Ovary (tissue), 9 donors: Measurements from ENCODE around the gene SF1. TPM values are rescaled to one million over a fixed set of nuclear protein-coding genes. Genes with fewer than 3 reads are reported as not detected.

Experiments
- DNase-seq, 5 donors: peaks; one replicate each; pipeline ENCODE4 v3.0.0-alpha.2; 2019 to 2020
- H3K27ac ChIP-seq, 2 donors: fragments of 200-600 bp; one replicate each; pipeline versions ENCODE4 v1.5.1 to v1.8.0; 2019 to 2022
- H3K27me3 ChIP-seq: fragments of 200-600 bp; one replicate; pipeline ENCODE4 v1.8.0; 2022
- H3K36me3 ChIP-seq: fragments of 200-600 bp; sonication (generic); one replicate; pipeline ENCODE4 v1.5.1; 2019
- H3K4me1 ChIP-seq: one replicate; pipeline ENCODE4 v1.8.1; 2013; ENCODE audit warnings: mild to moderate bottlenecking, moderate library complexity; ENCODE audit not compliant: insufficient read depth
- H3K4me3 ChIP-seq: fragments of 200-600 bp; sonication (generic); one replicate; pipeline ENCODE4 v1.5.1; 2017
- H3K9me3 ChIP-seq, 2 donors: fragments of 200-600 bp in 1 of 2; sonication (generic) in 1 of 2; one replicate each; pipeline versions ENCODE4 v1.5.1 to v1.8.1; 2013 to 2019; ENCODE audit warnings: mild to moderate bottlenecking in 1 of 2, moderate library complexity in 1 of 2
- CTCF ChIP-seq, 3 donors: fragments of 450-650 bp in 2 of 3; fragments of 200-600 bp in 1 of 3; IDR thresholded peaks; one replicate each; pipeline versions ENCODE4 v1.5.1 to v1.8.0; 2016 to 2022; ENCODE audit warnings: antibody characterized with exemption in 3 of 3, mild to moderate bottlenecking in 1 of 3
- EP300 ChIP-seq: sonication (generic); formaldehyde crosslinking; IDR thresholded peaks from one replicate; pipeline ENCODE4 v1.6.1; 2017; ENCODE audit warnings: antibody characterized with exemption
- POLR2A ChIP-seq: fragments of 450-650 bp; IDR thresholded peaks from one replicate; pipeline ENCODE4 v1.6.1; 2017; ENCODE audit warnings: antibody characterized with exemption, mild to moderate bottlenecking, moderate library complexity
- WGBS, 3 donors: extraction: QIAGEN DNeasy Blood & Tissue Kit in 1 of 3; methylation state at CpG; one replicate each; pipeline versions ENCODE4 v1.1.5 to v1.1.7; 2013 to 2017; 5-methylcytosine and 5-hydroxymethylcytosine counted together
- intact Hi-C, 4 donors: fragments of 100-400 bp; cut with DNase I; formaldehyde crosslinking; loops; one replicate each; pipeline versions ENCODE4 v1.11.0 to v1.15.1; 2022 to 2023
- polyA plus RNA-seq, 2 donors: library from polyadenylated mRNA; stranded (reverse); fragments of 200-250 nt in 1 of 2; fragments of 350-450 nt in 1 of 2; fragmentation: Illumina TruSeq in 1 of 2; extraction: RNeasy Lipid Tissue Mini Kit (QIAGEN cat#74804) in 1 of 2; gene quantifications; one replicate each; pipeline ENCODE4 v1.2.3, GENCODE V29; 2013 to 2014
- total RNA-seq, 7 donors: library from RNA; depleted of rRNA in 2 of 7; stranded (reverse); fragments of >200 nt in 2 of 7; fragmentation: NEBNext Ultra II Directional in 3 of 7; extraction: Animal tissue kit (Norgen Biotek cat#: 25700) in 3 of 7; gene quantifications; one replicate each; pipeline versions ENCODE4 v1.1.0 to v1.2.4, GENCODE V29; 2016 to 2023
- donor health status: DM: no; HTN: no; CAD: no; lungs with moderate emphysema.
- donor health status: DM: no; HTN: no; CAD: no.
- donor health status: Bipolar disorder and iron deficiency.
- donor health status: DM: yes; HTN: yes; CAD: no.
- donor health status: DM: no; HTN: no; CAD: no.
- donor health status: DM: yes; HTN: yes; CAD: no.

SF1 gene
- total and polyA plus RNA-seq, 9 donors = 131 to 388 (median 306) TPM

- H3K27me3 ChIP-seq = no peaks in the 10 kb centered on the region
Measured at GRCh38 chr11:64717268-64717578, 61.1 kb downstream of the SF1 start.

DNA sequence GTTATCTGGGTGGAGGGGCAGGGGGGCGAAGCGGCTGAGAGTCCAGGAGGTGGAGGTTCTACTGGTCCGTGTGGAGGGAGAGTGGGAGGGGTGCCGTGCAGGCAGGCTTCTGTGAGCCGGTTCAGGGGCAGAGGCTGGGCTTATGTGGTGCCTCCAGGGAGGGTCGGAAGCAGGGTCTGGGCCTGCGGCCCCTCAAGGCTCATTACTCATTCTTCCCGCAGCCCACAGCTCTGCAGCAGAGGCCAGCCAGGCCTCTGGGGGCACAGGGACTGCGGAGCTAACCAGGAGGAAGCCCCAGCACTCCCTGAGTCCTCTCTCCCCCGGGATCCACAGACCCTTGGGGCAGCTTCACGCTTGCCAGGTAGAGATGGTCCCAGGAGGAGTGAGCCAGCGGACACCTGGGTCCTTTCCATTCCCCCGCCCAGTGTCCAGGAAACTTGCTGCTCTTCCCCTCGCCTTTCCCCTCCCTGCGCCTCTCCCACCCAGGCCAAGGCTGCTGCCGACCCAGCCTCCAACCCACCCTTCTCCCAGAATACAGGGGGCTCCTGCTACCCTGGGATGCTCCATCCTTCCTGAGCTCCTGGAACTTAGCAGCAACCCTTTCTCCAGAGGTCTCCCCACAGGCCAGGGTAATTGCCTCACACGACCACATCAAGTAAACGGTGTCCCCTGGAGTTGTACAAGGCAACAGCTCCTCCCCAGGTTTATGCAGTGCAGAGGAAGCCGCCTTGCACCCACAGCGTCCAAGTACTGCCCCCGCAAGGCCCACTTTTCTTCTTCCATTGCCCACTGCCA is 61.7 kb downstream of the SF1 start:
- no peak overlapping the region for H3K27ac ChIP-seq
- intact Hi-C loops = no loop called here
- H3K4me1 ChIP-seq = no peaks in the 10 kb centered on the region
- TF ChIP-seq POLR2A (no peak), CTCF (IDR thresholded peaks at IDR 0.05) (no peak), EP300 (no peak)
- no peaks in the 10 kb centered on the region for H3K9me3 ChIP-seq
- no peak overlapping the region for H3K4me3 ChIP-seq
- no peaks in the 10 kb centered on the region for H3K36me3 ChIP-seq
- no peaks in the 10 kb centered on the region for H3K27me3 ChIP-seq
- WGBS, 3 donors = 27 to 33% (median 29%) methylated on average over 21 of the region's 21 CpGs
- DNase-seq = peak in 1 of 5 donors; percentile 19

More at GRCh38 chr11:64717268-64717578, 61.1 kb downstream of the SF1 start:
- Histone ChIP-seq H3K27ac (no peak overlapping the region), H3K9me3 (no peaks in the 10 kb centered on the region), H3K36me3 (no peaks in the 10 kb centered on the region), H3K4me1 (no peaks in the 10 kb centered on the region), H3K4me3 (no peak overlapping the region)
- DNase-seq = no peak
- intact Hi-C loops = no loop called here
- WGBS, 3 donors = 66 to 80% (median 68%) methylated on average over 4 of the region's 4 CpGs
- TF ChIP-seq CTCF (IDR thresholded peaks at IDR 0.05) = no peak
- no peak for TF ChIP-seq POLR2A
- TF ChIP-seq EP300 = no peak

GRCh38 chr11:64715756-64716472 is 62.4 kb downstream of the SF1 start:
- H3K4me3 ChIP-seq = no peak overlapping the region
- WGBS, 3 donors = 17 to 32% (median 23%) methylated on average over 13 of the region's 13 CpGs
- H3K9me3 ChIP-seq = no peaks in the 10 kb centered on the region
- no peaks in the 10 kb centered on the region for H3K36me3 ChIP-seq
- H3K4me1 ChIP-seq = no peaks in the 10 kb centered on the region
- intact Hi-C loops = no loop called here
- TF ChIP-seq POLR2A (no peak), CTCF (IDR thresholded peaks at IDR 0.05) (no peak), EP300 (no peak)
- DNase-seq = no peak
- no peaks in the 10 kb centered on the region for H3K27me3 ChIP-seq
- no peak overlapping the region for H3K27ac ChIP-seq

DNA sequence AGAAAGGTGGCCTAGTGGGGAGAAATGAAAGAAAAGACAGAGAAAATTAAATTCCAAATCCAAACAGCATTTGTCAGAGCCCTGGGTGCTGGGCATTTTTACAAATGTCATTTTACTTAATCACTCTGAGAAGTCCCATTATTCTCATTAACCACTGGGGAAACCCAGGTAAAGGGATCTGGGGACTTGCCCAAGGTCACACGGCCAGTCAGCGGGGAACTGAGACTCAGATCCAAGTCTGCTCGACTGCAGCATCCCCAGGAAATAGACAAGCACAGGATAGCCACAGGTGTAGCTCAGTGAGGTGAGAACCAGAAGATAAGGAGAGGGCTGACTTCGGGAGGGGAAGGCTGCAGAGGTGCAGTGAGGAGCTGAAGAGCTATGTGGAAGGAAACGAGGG is 63.2 kb downstream of the SF1 start:
- no peak for DNase-seq
- Histone ChIP-seq H3K4me3 (no peak overlapping the region), H3K27ac (no peak overlapping the region), H3K9me3 (no peaks in the 10 kb centered on the region), H3K36me3 (no peaks in the 10 kb centered on the region), H3K4me1 (no peaks in the 10 kb centered on the region), H3K27me3 (no peaks in the 10 kb centered on the region)
- TF ChIP-seq POLR2A (no peak), EP300 (no peak), CTCF (IDR thresholded peaks at IDR 0.05) (no peak)
- intact Hi-C loops = no loop called here
- 29 to 51% (median 43%) methylated on average over 5 of the region's 5 CpGs for WGBS, 3 donors
